WTC11 (cell line): Measurements from ENCODE around the gene ARHGEF19. TPM values are rescaled to one million over a fixed set of nuclear protein-coding genes. Genes with fewer than 3 reads are reported as not detected.

Source experiments
- ATAC-seq: fragments of 200-7000 bp; cut with Tn5 transposase; 2 replicates; pipeline ENCODE4 v1.10.0; 2021; ENCODE audit warnings: mild to moderate bottlenecking, moderate library complexity
- CTCF ChIA-PET: fragments of 300-600 bp; sonication (Branson Sonifier 250); formaldehyde crosslinking; loops from one replicate; lab custom pipeline; 2021; ENCODE audit warnings: antibody characterized with exemption; lab: Charles Lee
- POLR2A ChIA-PET: fragments of 350-600 bp; sonication (Branson Sonifier 250); formaldehyde crosslinking; loops from one replicate; lab custom pipeline; 2021; ENCODE audit warnings: antibody characterized with exemption; lab: Charles Lee
- DNase-seq: peaks from one replicate; pipeline ENCODE4 v3.0.0; 2021; ENCODE audit warnings: low spot score
- H3K27ac Mint-ChIP-seq: 2 replicates; pipeline ENCODE4 v1.8.0; 2021; ENCODE audit warnings: mixed read lengths
- H3K27me3 Mint-ChIP-seq: 2 replicates; pipeline ENCODE4 v1.8.0; 2021; ENCODE audit warnings: low read depth, mild to moderate bottlenecking, moderate library complexity, mixed read lengths
- H3K36me3 Mint-ChIP-seq: 2 replicates; pipeline ENCODE4 v1.8.0; 2021; ENCODE audit warnings: mixed read lengths
- H3K4me1 Mint-ChIP-seq: 2 replicates; pipeline ENCODE4 v1.8.0; 2022; ENCODE audit warnings: mixed read lengths
- H3K4me3 Mint-ChIP-seq: 2 replicates; pipeline ENCODE4 v1.8.0; 2021; ENCODE audit warnings: mild to moderate bottlenecking, moderate library complexity, mixed read lengths
- H3K9me3 Mint-ChIP-seq: 2 replicates; pipeline ENCODE4 v1.8.0; 2021; ENCODE audit warnings: mixed read lengths
- ATF2 ChIP-seq: sonication (generic); formaldehyde crosslinking; IDR thresholded peaks from 2 replicates; pipeline ENCODE4 v1.8.1; 2022; ENCODE audit warnings: low read depth, missing genetic modification reagents, borderline replicate concordance
- CDX4 ChIP-seq: fragments of 250-450 bp; sonication (Bioruptor Pico); IDR thresholded peaks from 2 replicates; pipeline ENCODE4 v1.9.0; 2021; ENCODE audit warnings: moderate library complexity, mild to moderate bottlenecking, inconsistent platforms, borderline replicate concordance
- ERG ChIP-seq: fragments of 250-450 bp; sonication (Bioruptor Pico); IDR thresholded peaks from 2 replicates; pipeline ENCODE4 v1.8.0; 2021; ENCODE audit warnings: mild to moderate bottlenecking
- JUN ChIP-seq: sonication (generic); formaldehyde crosslinking; IDR thresholded peaks from 2 replicates; pipeline ENCODE4 v1.8.0; 2023; ENCODE audit warnings: mild to moderate bottlenecking, missing genetic modification reagents
- MLX ChIP-seq: sonication (generic); formaldehyde crosslinking; IDR thresholded peaks from 2 replicates; pipeline ENCODE4 v1.8.1; 2023; ENCODE audit warnings: mild to moderate bottlenecking, missing genetic modification reagents, moderate library complexity
- MXD4 ChIP-seq: fragments of 250-450 bp; sonication (Bioruptor Pico); IDR thresholded peaks from 2 replicates; pipeline ENCODE4 v1.8.0; 2021; ENCODE audit warnings: mild to moderate bottlenecking, moderate library complexity, borderline replicate concordance
- NFATC4 ChIP-seq: fragments of 250-450 bp; sonication (Bioruptor Pico); IDR thresholded peaks from 2 replicates; pipeline ENCODE4 v1.9.0; 2021; ENCODE audit warnings: mild to moderate bottlenecking
- USF1 ChIP-seq: sonication (generic); formaldehyde crosslinking; IDR thresholded peaks from 2 replicates; pipeline ENCODE4 v1.8.0; 2022; ENCODE audit warnings: mild to moderate bottlenecking, missing genetic modification reagents
- ZNF281 ChIP-seq: sonication (generic); formaldehyde crosslinking; IDR thresholded peaks from 2 replicates; pipeline ENCODE4 v1.8.0; 2023; ENCODE audit warnings: mild to moderate bottlenecking, missing genetic modification reagents
- ZNF317 ChIP-seq: sonication (generic); formaldehyde crosslinking; IDR thresholded peaks from 2 replicates; pipeline ENCODE4 v1.8.1; 2023; ENCODE audit warnings: low read depth, mild to moderate bottlenecking, moderate library complexity, missing genetic modification reagents, borderline replicate concordance
- ZNF671 ChIP-seq: fragments of 250-450 bp; sonication (Bioruptor Pico); IDR thresholded peaks from 2 replicates; pipeline ENCODE4 v1.8.0; 2021; ENCODE audit warnings: mild to moderate bottlenecking
- ZSCAN18 ChIP-seq: fragments of 250-450 bp; sonication (Bioruptor Pico); IDR thresholded peaks from 2 replicates; pipeline ENCODE4 v2.1.2; 2022; ENCODE audit warnings: mild to moderate bottlenecking, moderate library complexity
- total RNA-seq: library from RNA; stranded (reverse); gene quantifications from 3 replicates; pipeline ENCODE4 v1.2.3, GENCODE V29; 2021

Gene ARHGEF19
- total RNA-seq, 1 experiment from 2014 or later = 53.1 TPM

GRCh38 chr1:16254263-16254928 lies 41.9 kb upstream of the ARHGEF19 start:
- Mint-ChIP-seq H3K36me3 (peaks cover 20% of the 10 kb centered on the region), H3K9me3 (no peaks in the 10 kb centered on the region), H3K4me3 (no peak overlapping the region), H3K4me1 (peaks cover 4% of the 10 kb centered on the region), H3K27ac (no peak overlapping the region), H3K27me3 (no peaks in the 10 kb centered on the region)
- POLR2A ChIA-PET = interaction anchor here (0.7 kb wide), 1 partner anchor 13 kb away, joined by 3 read pairs; no protein-coding TSS in a partner anchor
- ATAC-seq = no peak
- DNase-seq = no peak
- CTCF ChIA-PET = interaction anchor here (1.0 kb wide), 1 partner anchor 10 kb away, joined by 3 read pairs; no protein-coding TSS in a partner anchor
- no peak for TF ChIP-seq CDX4
- no peak for TF ChIP-seq ZNF317 (CRISPR knock-in tag)
- TF ChIP-seq ERG (CRISPR knock-in tag) = no peak
- TF ChIP-seq NFATC4 (CRISPR knock-in tag) = no peak
- no peak for TF ChIP-seq JUN (CRISPR knock-in tag)
- no peak for TF ChIP-seq ZSCAN18
- TF ChIP-seq, all 79 proteins: peak for 0

GRCh38 chr1:16253332-16253922 lies 41.0 kb upstream of the ARHGEF19 start:
- POLR2A ChIA-PET = no interaction called here
- peaks cover 4% of the 10 kb centered on the region for H3K4me1 Mint-ChIP-seq
- H3K36me3 Mint-ChIP-seq = peaks cover 20% of the 10 kb centered on the region
- H3K27ac Mint-ChIP-seq = no peak overlapping the region
- H3K9me3 Mint-ChIP-seq = no peaks in the 10 kb centered on the region
- ATAC-seq = no peak
- CTCF ChIA-PET = interaction anchor here (1.0 kb wide), 1 partner anchor 9 kb away, joined by 3 read pairs; no protein-coding TSS in a partner anchor
- TF ChIP-seq MXD4 (CRISPR knock-in tag) = no peak
- no peak for TF ChIP-seq ZNF671
- no peak for TF ChIP-seq USF1 (CRISPR knock-in tag)
- no peak for TF ChIP-seq ZNF317 (CRISPR knock-in tag)
- DNase-seq = no peak
- no peak overlapping the region for H3K4me3 Mint-ChIP-seq
- no peaks in the 10 kb centered on the region for H3K27me3 Mint-ChIP-seq

- TF ChIP-seq ZNF281 (CRISPR knock-in tag) (no peak), ATF2 (CRISPR knock-in tag) (no peak), MLX (CRISPR knock-in tag) (no peak)
- H3K27ac Mint-ChIP-seq = no peak overlapping the region
- ChIA-PET CTCF (no interaction called here), POLR2A (no interaction called here)
- ATAC-seq (no peak), DNase-seq (no peak)
- peaks cover 20% of the 10 kb centered on the region for H3K36me3 Mint-ChIP-seq
- H3K27me3 Mint-ChIP-seq = no peaks in the 10 kb centered on the region
- no peak overlapping the region for H3K4me3 Mint-ChIP-seq
- peaks cover 1% of the 10 kb centered on the region for H3K4me1 Mint-ChIP-seq
- H3K9me3 Mint-ChIP-seq = no peaks in the 10 kb centered on the region
Measured at GRCh38 chr1:16252912-16253311, 40.5 kb upstream of the ARHGEF19 start.
